ENCODE data around the gene GALR1.

DNA sequence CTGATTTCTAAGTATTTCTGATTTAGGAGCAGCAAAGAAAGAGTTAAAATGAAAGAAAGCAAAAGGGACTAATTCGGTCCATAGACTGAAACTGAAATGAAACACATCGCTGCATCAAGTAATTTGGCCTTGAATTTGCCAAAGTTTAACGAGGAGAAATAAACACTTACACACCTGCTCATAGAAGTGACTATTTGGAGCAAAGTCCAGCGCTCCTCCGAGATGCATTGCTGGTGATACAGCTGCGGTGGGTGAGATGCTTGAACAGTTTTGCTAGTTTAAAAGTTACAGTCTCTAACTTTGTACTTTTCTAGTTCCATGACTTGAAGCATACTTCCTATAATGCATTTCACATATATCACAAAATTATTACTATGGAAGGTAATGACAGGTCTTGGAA is 18.3 kb downstream of the GALR1 start:
- TF ChIP-seq, protein P1, sequence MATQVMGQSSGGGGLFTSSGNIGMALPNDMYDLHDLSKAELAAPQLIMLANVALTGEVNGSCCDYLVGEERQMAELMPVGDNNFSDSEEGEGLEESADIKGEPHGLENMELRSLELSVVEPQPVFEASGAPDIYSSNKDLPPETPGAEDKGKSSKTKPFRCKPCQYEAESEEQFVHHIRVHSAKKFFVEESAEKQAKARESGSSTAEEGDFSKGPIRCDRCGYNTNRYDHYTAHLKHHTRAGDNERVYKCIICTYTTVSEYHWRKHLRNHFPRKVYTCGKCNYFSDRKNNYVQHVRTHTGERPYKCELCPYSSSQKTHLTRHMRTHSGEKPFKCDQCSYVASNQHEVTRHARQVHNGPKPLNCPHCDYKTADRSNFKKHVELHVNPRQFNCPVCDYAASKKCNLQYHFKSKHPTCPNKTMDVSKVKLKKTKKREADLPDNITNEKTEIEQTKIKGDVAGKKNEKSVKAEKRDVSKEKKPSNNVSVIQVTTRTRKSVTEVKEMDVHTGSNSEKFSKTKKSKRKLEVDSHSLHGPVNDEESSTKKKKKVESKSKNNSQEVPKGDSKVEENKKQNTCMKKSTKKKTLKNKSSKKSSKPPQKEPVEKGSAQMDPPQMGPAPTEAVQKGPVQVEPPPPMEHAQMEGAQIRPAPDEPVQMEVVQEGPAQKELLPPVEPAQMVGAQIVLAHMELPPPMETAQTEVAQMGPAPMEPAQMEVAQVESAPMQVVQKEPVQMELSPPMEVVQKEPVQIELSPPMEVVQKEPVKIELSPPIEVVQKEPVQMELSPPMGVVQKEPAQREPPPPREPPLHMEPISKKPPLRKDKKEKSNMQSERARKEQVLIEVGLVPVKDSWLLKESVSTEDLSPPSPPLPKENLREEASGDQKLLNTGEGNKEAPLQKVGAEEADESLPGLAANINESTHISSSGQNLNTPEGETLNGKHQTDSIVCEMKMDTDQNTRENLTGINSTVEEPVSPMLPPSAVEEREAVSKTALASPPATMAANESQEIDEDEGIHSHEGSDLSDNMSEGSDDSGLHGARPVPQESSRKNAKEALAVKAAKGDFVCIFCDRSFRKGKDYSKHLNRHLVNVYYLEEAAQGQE (IDR thresholded peaks at IDR 0.05; ENCODE audit: insufficient read depth in 1 of 2, low read depth in 2 of 2, low read length in 2 of 2), result no peak
- TF ChIP-seq SIN3A (IDR thresholded peaks at IDR 0.05; ENCODE audit: borderline replicate concordance, insufficient read depth, low read length), result no peak
- TF ChIP-seq POLR2AphosphoS5 (IDR thresholded peaks at IDR 0.05; ENCODE audit: low read depth, low read length), result no peak
- no peak for TF ChIP-seq TAF1 (IDR thresholded peaks at IDR 0.05; ENCODE audit: borderline replicate concordance, insufficient read depth, low read length)
- no peak for TF ChIP-seq FOXP2 (optimal IDR thresholded peaks at IDR 0.05; ENCODE audit: borderline replicate concordance, extremely low read depth, extremely low read length, insufficient read depth)

Measured in PFSK-1 (cell line).